ENCODE measurements around the gene TBC1D2B. TPM values are rescaled to one million over a fixed set of nuclear protein-coding genes. Genes with fewer than 3 reads are reported as not detected.

TBC1D2B gene
- total and polyA plus RNA-seq, 9 donors, result 42.3 to 146 (median 115) TPM

- no peak overlapping the region for H3K4me3 ChIP-seq
- TF ChIP-seq EP300 (IDR thresholded peaks at IDR 0.05), result no peak
- no peak for TF ChIP-seq POLR2A (IDR thresholded peaks at IDR 0.05)
- TF ChIP-seq CTCF (IDR thresholded peaks at IDR 0.05), result no peak
- no peaks in the 10 kb centered on the region for H3K9me3 ChIP-seq
- no peaks in the 10 kb centered on the region for H3K36me3 ChIP-seq
- WGBS, 3 donors, result 63 to 82% (median 67%) methylated on average over 5 of the region's 5 CpGs
- peak overlapping the region in 1 of 2 donors; percentile 95 for H3K27ac ChIP-seq
- peaks cover 34% of the 10 kb centered on the region for H3K4me1 ChIP-seq (ENCODE audit: insufficient read depth)
- DNase-seq, result no peak
- intact Hi-C loops (cut with DNase I), result loop anchor here in 2 of 4 donors (5.0 to 10.0 kb wide), 2 partner anchors 68 to 71 kb away; no protein-coding TSS in a partner anchor
- no peaks in the 10 kb centered on the region for H3K27me3 ChIP-seq
Observed at GRCh38 chr15:78073046-78073787, 4.3 kb downstream of the TBC1D2B start.

- Histone ChIP-seq H3K4me3 (peak overlapping the region; percentile 5), H3K36me3 (no peaks in the 10 kb centered on the region), H3K9me3 (no peaks in the 10 kb centered on the region), H3K27me3 (no peaks in the 10 kb centered on the region), H3K4me1 (ENCODE audit: insufficient read depth) (peaks cover 40% of the 10 kb centered on the region), H3K27ac (peak overlapping the region in 1 of 2 donors; percentile 95)
- peak in 3 of 5 donors; percentile 53 to 66 (median 64) for DNase-seq
- no peak for TF ChIP-seq CTCF (IDR thresholded peaks at IDR 0.05)
- peak; percentile 32 for TF ChIP-seq EP300 (IDR thresholded peaks at IDR 0.05)
- TF ChIP-seq POLR2A (IDR thresholded peaks at IDR 0.05), result peak; percentile 31
- intact Hi-C loops (cut with DNase I), result loop anchor here in 2 of 4 donors (5.0 to 10.0 kb wide), 2 partner anchors 67 to 70 kb away; no protein-coding TSS in a partner anchor
- WGBS, 3 donors, result 9 to 14% (median 12%) methylated on average over 9 of the region's 9 CpGs
Observed at GRCh38 chr15:78072080-78072892, 5.2 kb downstream of the TBC1D2B start.

GRCh38 chr15:78071383-78071782, 6.1 kb downstream of the TBC1D2B start:
- no peak overlapping the region for H3K4me3 ChIP-seq
- no peaks in the 10 kb centered on the region for H3K9me3 ChIP-seq
- 75 to 88% (median 87%) methylated on average over 2 of the region's 2 CpGs for WGBS, 3 donors
- DNase-seq, result no peak
- intact Hi-C loops (cut with DNase I), result loop anchor here in 2 of 4 donors (5.0 to 10.0 kb wide), 2 partner anchors 67 to 69 kb away; no protein-coding TSS in a partner anchor
- no peaks in the 10 kb centered on the region for H3K27me3 ChIP-seq
- no peaks in the 10 kb centered on the region for H3K36me3 ChIP-seq
- peak overlapping the region in 1 of 2 donors; percentile 95 for H3K27ac ChIP-seq
- no peak for TF ChIP-seq EP300 (IDR thresholded peaks at IDR 0.05)
- no peak for TF ChIP-seq CTCF (IDR thresholded peaks at IDR 0.05)
- TF ChIP-seq POLR2A (IDR thresholded peaks at IDR 0.05), result no peak
- peaks cover 45% of the 10 kb centered on the region for H3K4me1 ChIP-seq (ENCODE audit: insufficient read depth)

GRCh38 chr15:78070049-78070700, 7.3 kb downstream of the TBC1D2B start:
- DNase-seq, result no peak
- Histone ChIP-seq H3K36me3 (no peaks in the 10 kb centered on the region), H3K9me3 (no peaks in the 10 kb centered on the region), H3K27ac (peak overlapping the region in 1 of 2 donors; percentile 95), H3K4me3 (no peak overlapping the region), H3K27me3 (no peaks in the 10 kb centered on the region), H3K4me1 (ENCODE audit: insufficient read depth) (peaks cover 54% of the 10 kb centered on the region)
- TF ChIP-seq POLR2A (IDR thresholded peaks at IDR 0.05), result no peak
- no peak for TF ChIP-seq EP300 (IDR thresholded peaks at IDR 0.05)
- no peak for TF ChIP-seq CTCF (IDR thresholded peaks at IDR 0.05)
- intact Hi-C loops (cut with DNase I), result loop anchor here in 2 of 4 donors (5.0 to 10.0 kb wide), 2 partner anchors 65 to 68 kb away; no protein-coding TSS in a partner anchor
- 77 to 80% (median 79%) methylated on average over 4 of the region's 4 CpGs for WGBS, 3 donors
